Gastroesophageal sphincter (tissue), 4 donors: ENCODE data around the gene TNKS2. TPM values are rescaled to one million over a fixed set of nuclear protein-coding genes. Genes with fewer than 3 reads are reported as not detected.

ENCODE experiments used
- ATAC-seq: fragments of 150-250 bp; one replicate; pipeline ENCODE4 v1.9.1; 2016; ENCODE audit warnings: mild to moderate bottlenecking, moderate library complexity
- H3K27ac ChIP-seq, 4 donors: fragments of 200-600 bp; sonication (generic) in 3 of 4; 1 replicate in 3 of 4; 2 replicates in 1 of 4; pipeline ENCODE4 v1.5.1; 2016 to 2019
- H3K27me3 ChIP-seq: fragments of 200-600 bp; sonication (generic); one replicate; pipeline ENCODE4 v1.5.1; 2019
- H3K36me3 ChIP-seq, 2 donors: fragments of 200-600 bp; sonication (generic); one replicate each; pipeline ENCODE4 v1.5.1; 2019; ENCODE audit warnings: control low read depth in 1 of 2
- H3K4me1 ChIP-seq, 3 donors: fragments of 200-600 bp; sonication (generic); 1 replicate in 2 of 3; 2 replicates in 1 of 3; pipeline ENCODE4 v1.5.1; 2016 to 2019; ENCODE audit warnings: control low read depth in 2 of 3
- H3K4me3 ChIP-seq, 2 donors: fragments of 200-600 bp; sonication (generic); one replicate each; pipeline ENCODE4 v1.5.1; 2019; ENCODE audit warnings: mild to moderate bottlenecking in 1 of 2, moderate library complexity in 1 of 2
- H3K9me3 ChIP-seq, 3 donors: fragments of 200-600 bp; sonication (generic); one replicate each; pipeline ENCODE4 v1.5.1; 2017 to 2019; ENCODE audit warnings: control low read depth in 2 of 3
- EP300 ChIP-seq: sonication (generic); formaldehyde crosslinking; IDR thresholded peaks from one replicate; pipeline ENCODE4 v1.6.1; 2017; ENCODE audit warnings: antibody characterized with exemption, mild to moderate bottlenecking
- POLR2A ChIP-seq, 2 donors: fragments of 450-650 bp; IDR thresholded peaks; one replicate each; pipeline ENCODE4 v1.6.1; 2017; ENCODE audit warnings: antibody characterized with exemption in 2 of 2, mild to moderate bottlenecking in 2 of 2, moderate library complexity in 1 of 2
- POLR2AphosphoS5 ChIP-seq: sonication (generic); formaldehyde crosslinking; IDR thresholded peaks from one replicate; pipeline ENCODE4 v1.6.1; 2017; ENCODE audit warnings: antibody characterized with exemption
- WGBS, 2 donors: methylation state at CpG; one replicate each; pipeline ENCODE4 v1.1.5; 2018; ENCODE audit warnings: low coverage in 1 of 2; 5-methylcytosine and 5-hydroxymethylcytosine counted together
- total RNA-seq, 4 donors: library from RNA; depleted of rRNA; stranded (reverse); fragments of >200 nt; gene quantifications; one replicate each; pipeline ENCODE4 v1.1.0, GENCODE V29; 2016
- TF ChIP-seq, protein P1 (sequence below), 4 experiments: fragments of 200-600 bp in 2 of 4; fragments of 450-650 bp in 2 of 4; sonication (generic) in 1 of 4; IDR thresholded peaks; one replicate each; pipeline ENCODE4 v1.5.1; 2017 to 2019; ENCODE audit warnings: antibody characterized with exemption in 4 of 4, mild to moderate bottlenecking in 2 of 4, moderate library complexity in 2 of 4

TNKS2 gene
- total RNA-seq, 4 donors from 2014 or later = 40.6 to 49.7 (median 45.6) TPM

DNA sequence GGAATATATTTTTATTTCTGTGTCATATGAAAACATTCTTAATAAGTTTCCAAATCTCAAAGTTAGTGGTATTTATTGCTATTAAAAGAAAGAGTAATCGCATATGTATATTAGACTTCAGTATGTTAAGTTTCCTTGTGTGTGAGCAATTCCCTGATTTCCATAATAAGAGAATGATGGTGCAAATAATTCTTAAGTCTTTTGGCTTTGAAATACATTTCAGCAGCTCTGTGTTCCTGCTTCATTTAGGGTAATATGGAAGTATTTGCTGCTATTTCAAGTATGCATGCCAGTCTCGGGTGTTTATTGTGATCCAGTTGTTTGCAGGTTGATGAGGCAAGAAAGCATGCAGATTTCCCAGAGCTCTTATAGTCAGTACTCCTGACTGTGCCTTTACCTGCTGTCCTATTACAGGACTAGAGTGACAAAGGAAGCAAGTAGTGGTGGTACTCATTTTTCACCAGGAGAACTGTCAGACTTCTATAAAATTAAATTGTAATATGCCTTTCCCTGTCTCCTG is 67.4 kb downstream of the TNKS2 start:
- no peaks in the 10 kb centered on the region for H3K9me3 ChIP-seq
- H3K4me3 ChIP-seq = no peak overlapping the region
- H3K27me3 ChIP-seq = no peaks in the 10 kb centered on the region
- H3K4me1 ChIP-seq = no peaks in the 10 kb centered on the region
- peaks cover 4 to 46% of the 10 kb centered on the region in 2 donors for H3K36me3 ChIP-seq
- H3K27ac ChIP-seq = no peak overlapping the region
- no peak for TF ChIP-seq EP300
- no peak for TF ChIP-seq POLR2A (IDR thresholded peaks at IDR 0.05)
- TF ChIP-seq, protein P1, sequence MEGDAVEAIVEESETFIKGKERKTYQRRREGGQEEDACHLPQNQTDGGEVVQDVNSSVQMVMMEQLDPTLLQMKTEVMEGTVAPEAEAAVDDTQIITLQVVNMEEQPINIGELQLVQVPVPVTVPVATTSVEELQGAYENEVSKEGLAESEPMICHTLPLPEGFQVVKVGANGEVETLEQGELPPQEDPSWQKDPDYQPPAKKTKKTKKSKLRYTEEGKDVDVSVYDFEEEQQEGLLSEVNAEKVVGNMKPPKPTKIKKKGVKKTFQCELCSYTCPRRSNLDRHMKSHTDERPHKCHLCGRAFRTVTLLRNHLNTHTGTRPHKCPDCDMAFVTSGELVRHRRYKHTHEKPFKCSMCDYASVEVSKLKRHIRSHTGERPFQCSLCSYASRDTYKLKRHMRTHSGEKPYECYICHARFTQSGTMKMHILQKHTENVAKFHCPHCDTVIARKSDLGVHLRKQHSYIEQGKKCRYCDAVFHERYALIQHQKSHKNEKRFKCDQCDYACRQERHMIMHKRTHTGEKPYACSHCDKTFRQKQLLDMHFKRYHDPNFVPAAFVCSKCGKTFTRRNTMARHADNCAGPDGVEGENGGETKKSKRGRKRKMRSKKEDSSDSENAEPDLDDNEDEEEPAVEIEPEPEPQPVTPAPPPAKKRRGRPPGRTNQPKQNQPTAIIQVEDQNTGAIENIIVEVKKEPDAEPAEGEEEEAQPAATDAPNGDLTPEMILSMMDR (IDR thresholded peaks at IDR 0.05) = no peak
- no peak for TF ChIP-seq POLR2AphosphoS5
- WGBS, 2 donors = 79 to 81% methylated on average over 2 of the region's 2 CpGs
- ATAC-seq = no peak

DNA sequence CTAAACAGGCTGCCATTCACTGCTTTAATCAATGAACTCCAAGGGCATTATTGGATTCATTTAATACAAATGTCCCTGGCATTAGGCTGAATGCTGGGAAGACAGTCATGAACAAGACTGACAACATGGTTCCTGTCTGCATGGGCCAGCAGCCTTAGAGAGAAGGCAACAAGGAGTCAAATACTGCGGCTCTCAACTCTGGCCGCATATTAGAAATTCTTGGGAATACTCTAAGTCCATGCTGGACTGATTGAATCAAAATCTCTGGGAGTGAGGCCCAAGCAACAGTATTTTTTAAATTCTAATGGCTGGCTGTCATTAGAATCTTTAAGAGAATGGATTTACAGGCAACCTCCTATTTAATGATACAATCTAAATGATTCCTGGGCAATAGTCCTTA is 76.9 kb downstream of the TNKS2 start:
- H3K27ac ChIP-seq = no peak overlapping the region
- TF ChIP-seq POLR2AphosphoS5 = no peak
- TF ChIP-seq, protein P1 (IDR thresholded peaks at IDR 0.05) = no peak
- no peak for TF ChIP-seq EP300
- TF ChIP-seq POLR2A (IDR thresholded peaks at IDR 0.05) = no peak
- ATAC-seq = no peak
- H3K4me3 ChIP-seq = no peak overlapping the region
- H3K9me3 ChIP-seq = no peaks in the 10 kb centered on the region
- WGBS, 2 donors = 60 to 100% methylated on average over 1 to 2 of the region's 2 CpGs
- H3K27me3 ChIP-seq = no peaks in the 10 kb centered on the region
- no peaks in the 10 kb centered on the region for H3K4me1 ChIP-seq
- no peaks in the 10 kb centered on the region for H3K36me3 ChIP-seq

DNA sequence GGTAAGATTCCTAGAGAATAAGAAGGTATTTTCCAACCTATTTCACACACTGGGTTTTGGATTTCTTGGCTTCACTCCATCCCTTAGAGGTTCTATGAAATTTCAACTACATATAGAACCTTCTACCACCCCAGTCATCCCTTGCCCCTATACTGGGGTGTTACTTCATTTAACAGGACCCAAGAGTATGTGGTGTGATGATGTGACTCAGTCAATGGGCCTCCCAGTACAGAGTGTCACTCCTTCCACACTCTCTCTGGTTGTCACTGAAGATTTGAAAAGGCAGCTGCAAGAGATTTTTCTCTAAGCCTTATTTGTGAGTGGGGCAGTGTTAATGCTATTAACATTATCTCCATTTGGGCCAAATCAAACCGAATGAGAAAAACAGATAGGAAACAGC is 77.6 kb downstream of the TNKS2 start:
- 67 to 78% methylated on average over 1 of the region's 1 CpG for WGBS, 2 donors
- Histone ChIP-seq H3K9me3 (no peaks in the 10 kb centered on the region), H3K36me3 (no peaks in the 10 kb centered on the region), H3K4me1 (no peaks in the 10 kb centered on the region), H3K4me3 (no peak overlapping the region), H3K27me3 (no peaks in the 10 kb centered on the region), H3K27ac (no peak overlapping the region)
- TF ChIP-seq EP300 = no peak
- TF ChIP-seq POLR2AphosphoS5 = no peak
- no peak for TF ChIP-seq POLR2A (IDR thresholded peaks at IDR 0.05)
- TF ChIP-seq, protein P1 (IDR thresholded peaks at IDR 0.05) = no peak
- ATAC-seq = no peak

DNA sequence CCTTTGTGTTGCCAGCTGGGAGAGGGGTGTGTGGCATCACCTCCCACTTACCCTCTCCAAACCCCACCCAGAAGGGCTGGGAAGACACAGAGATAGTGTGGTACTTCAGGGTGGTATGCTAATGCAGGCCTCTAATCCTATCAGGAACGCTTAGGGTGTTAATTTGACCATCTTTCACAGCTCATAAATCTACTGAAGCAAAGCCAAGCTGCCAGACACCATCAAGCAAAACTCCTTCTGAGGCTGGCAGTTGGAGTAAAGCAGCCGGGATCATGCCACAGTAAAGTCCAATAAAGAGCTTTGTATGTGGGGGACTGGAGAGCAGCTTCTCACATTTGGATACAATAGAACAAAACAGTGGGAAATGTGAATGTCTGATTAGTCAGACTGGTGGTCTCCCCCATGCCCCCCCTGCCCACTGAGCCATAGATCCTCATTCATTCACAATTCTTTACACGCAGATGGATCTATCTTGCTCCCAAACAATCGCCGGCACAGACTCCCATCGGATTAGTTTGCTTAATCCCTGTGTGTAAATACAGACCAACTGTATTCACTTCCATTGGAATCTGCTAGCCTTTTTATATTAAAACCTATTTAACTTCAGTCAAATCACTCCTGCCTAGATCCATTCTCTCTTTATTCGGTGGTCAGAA is 81.4 kb downstream of the TNKS2 start:
- no peaks in the 10 kb centered on the region for H3K9me3 ChIP-seq
- H3K36me3 ChIP-seq = no peaks in the 10 kb centered on the region
- no peak for ATAC-seq
- H3K27ac ChIP-seq = no peak overlapping the region
- H3K27me3 ChIP-seq = no peaks in the 10 kb centered on the region
- WGBS, 2 donors = 25 to 39% methylated on average over 6 to 7 of the region's 7 CpGs
- no peak overlapping the region for H3K4me3 ChIP-seq
- no peak for TF ChIP-seq POLR2AphosphoS5
- TF ChIP-seq, protein P1 (IDR thresholded peaks at IDR 0.05) = no peak
- no peak for TF ChIP-seq POLR2A (IDR thresholded peaks at IDR 0.05)
- no peak for TF ChIP-seq EP300
- peaks cover 0 to 16% (median 7%) of the 10 kb centered on the region in 3 donors for H3K4me1 ChIP-seq

DNA sequence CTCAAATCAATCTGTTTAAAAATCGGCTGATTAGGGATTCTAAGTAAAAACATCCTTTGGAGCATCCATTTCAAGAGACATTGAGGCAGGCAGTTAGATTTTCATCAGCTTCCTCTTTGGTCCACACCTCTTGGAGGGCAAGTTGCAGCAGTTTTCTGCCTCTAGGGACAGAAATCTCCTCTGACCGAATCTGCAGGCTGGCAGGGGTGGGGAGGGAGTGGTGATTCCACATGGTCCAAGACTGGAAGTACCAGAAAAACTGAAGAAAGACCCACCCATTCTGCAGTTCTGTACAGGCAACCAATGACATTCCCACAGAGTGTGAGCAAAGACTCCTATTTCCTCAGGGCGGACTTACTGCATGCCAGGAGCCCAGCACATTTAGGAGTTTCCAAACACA is 82.1 kb downstream of the TNKS2 start:
- Histone ChIP-seq H3K36me3 (no peaks in the 10 kb centered on the region), H3K27me3 (no peaks in the 10 kb centered on the region), H3K4me1 (peaks cover 0 to 23% (median 9%) of the 10 kb centered on the region in 3 donors), H3K27ac (no peak overlapping the region), H3K4me3 (no peak overlapping the region), H3K9me3 (no peaks in the 10 kb centered on the region)
- peak; percentile 55 for ATAC-seq
- TF ChIP-seq POLR2AphosphoS5 (no peak), POLR2A (IDR thresholded peaks at IDR 0.05) (no peak), EP300 (no peak)
- TF ChIP-seq, protein P1 (IDR thresholded peaks at IDR 0.05) = no peak
- 26 to 37% methylated on average over 2 of the region's 3 CpGs for WGBS, 2 donors
